HG03460 (cell line): ENCODE results near the gene WNT9B.
"Not testable (repeated sequence)": the region's sequence is repeated elsewhere in the genome, so short reads cannot be mapped to it uniquely, and the experiment has no call there.

ENCODE experiments used
- ATAC-seq: cut with Tn5 transposase; IDR thresholded peaks from one replicate; pipeline ENCODE4 v1.9.1; 2021; ENCODE audit not compliant: unreplicated experiment

Gene WNT9B

DNA sequence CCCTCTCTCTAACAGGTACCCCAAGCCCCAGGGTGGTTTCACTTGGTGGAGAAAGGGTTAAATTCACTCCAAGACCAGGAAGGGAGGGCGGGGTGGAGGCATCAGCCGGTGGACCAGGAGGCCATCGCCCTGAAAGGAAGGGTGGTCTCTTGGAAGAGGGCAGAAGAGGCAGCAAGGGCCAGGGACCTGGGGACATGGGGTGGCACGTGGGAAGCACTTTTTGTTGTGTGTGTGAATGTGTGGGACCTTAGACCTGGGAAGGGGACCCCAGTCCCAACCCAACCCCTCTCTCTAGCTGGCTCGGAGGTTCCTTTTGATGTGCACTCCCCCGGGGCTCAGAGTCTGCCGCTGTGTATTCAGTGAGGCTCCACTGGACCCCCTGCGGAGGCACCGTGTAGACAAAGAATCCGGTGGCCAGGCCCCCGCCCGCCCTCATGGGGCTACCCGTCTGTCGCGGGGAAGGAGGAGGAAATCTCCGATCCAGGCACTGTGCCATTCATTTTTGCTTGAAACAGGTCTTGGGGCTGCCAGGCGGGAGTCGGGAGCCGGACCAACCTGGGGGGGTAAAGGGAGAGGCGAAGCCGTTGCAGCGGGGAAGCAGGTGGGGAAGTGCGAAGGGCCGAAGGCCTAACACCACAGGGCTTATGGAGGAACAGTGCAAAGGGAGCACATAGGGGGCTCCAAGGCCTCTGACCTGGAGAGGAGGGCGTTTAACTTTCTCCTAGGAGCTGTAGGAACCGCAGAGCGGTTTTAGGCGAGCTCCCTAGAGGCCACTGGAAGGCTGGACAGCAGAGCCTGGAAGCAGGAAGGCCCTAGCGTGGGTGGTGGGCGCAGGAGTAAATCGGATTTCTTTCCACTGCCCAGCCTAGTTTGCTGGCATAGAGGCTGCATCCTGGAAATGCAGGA lies 29.6 kb upstream of the WNT9B start:
- no peak for ATAC-seq

DNA sequence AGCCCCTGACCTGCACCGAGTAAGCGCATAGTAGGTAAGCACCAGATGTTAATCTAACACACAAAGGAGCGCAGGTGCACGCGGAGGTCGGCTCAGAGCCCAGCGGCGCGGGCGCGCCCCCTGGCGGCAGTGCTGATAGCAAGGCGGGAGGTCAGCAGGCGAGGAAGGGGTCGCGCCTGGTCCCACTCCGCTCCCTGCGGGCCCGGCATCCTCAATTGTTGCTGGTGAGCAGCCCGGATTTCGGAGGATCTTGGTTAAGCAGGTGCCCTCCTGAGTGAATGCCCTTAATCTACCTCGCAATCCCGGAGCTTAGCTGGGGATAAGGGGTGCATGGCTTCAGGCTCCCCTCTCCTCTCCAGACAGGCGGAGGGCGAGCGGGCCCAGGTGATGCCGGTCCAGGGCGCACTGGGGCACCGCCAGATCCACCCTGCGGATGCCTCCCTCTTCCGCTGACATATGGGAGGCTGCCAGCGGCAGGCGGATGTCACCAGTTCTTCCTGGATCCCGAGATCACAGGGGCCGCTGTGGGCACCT lies 28.9 kb upstream of the WNT9B start:
- no peak for ATAC-seq

DNA sequence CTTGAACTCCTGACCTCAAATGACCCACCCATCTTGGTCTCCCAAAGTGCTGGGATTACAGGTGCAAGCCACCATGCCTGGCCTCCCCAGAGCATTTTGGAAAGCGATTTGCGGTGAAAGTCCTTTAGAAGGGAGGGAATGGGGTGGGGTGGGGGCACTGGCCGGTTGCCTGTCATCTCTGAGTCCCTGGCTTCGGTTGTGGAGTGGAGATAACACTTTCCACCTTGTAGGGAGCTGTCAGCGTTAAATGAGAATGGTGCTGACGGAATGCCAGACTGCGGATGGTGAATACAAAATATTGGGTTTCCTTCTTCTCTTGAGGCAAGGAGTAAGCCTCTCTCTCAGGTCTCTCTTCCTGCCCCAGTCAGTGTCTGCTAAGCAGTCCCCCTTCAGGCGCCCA lies 27.7 kb upstream of the WNT9B start:
- ATAC-seq, result no peak

DNA sequence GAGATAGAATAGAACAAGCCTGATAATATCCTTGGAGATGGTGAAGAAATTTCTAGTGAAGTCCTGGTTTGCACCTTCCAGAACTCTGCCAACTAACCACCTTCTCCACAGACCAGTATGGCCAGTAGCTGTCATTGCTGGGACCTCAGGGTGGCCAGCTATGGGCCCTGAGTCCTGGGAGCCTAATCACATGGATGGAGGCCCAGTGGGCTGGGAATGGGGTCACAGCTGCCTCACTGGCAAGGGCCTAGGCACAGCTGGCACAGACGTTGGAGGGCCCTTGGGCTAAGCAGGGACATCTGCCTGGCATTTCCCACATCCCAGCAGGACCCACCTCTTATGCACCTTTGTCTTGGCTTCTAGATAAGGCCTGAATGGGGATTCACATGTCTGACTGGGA lies 25.3 kb upstream of the WNT9B start:
- ATAC-seq, result no peak

DNA sequence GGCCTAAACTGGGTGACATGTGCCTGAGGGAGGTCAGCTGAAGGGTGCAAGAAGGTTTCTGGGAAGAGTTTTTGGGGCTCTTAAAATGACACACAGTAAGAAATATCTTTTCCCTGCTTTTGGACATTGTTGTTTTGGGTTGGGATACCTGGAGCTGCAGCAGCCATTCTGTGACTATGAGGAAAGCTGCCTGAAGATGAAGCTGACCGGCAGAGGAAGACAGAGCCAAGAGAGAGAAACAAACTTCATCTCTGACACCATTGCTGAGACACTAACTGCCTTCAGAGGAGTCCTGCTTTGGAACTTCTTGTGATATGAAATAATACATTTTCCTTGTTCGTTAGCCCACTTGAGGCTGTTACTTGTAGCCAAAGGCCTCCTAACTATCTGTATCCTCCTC lies 24.1 kb upstream of the WNT9B start:
- no peak for ATAC-seq

DNA sequence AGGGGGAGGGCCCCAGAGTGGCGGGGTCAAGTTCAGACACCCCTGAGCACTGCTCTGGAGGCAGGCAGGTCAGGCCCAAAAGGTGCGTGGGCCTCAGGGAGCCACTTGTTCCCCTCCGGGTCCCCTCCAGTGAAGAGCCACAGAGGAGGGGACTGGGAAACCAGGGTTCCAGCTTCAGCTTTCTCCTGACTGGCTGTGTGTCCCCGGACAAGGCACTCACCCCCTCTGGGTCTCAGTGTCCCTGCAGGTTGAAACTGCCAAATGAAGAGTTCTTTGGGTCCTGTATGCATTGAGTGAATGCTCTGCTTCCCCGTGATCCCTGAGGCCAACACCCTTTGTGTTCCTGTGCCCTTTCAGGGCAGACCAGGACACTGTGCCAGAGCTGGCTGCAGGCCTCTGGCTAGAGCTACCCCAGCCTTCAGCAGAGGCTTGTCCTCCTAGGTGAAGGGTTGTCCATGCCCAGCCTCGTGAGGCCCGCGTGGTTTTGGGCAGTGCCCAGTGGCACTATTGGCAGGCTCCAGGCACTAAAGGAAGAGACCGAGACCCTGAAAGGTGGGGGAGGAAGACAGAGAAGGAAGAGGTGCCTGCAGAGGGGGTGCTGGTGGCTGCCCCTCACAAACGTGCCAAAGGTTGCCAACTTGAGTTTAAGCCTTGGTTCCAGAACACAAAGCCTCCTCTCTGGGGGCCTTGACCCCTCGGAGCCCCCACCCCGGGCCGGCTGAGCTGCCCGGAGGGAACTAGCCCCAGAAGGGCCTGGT lies 19.6 kb upstream of the WNT9B start:
- ATAC-seq, result no peak

DNA sequence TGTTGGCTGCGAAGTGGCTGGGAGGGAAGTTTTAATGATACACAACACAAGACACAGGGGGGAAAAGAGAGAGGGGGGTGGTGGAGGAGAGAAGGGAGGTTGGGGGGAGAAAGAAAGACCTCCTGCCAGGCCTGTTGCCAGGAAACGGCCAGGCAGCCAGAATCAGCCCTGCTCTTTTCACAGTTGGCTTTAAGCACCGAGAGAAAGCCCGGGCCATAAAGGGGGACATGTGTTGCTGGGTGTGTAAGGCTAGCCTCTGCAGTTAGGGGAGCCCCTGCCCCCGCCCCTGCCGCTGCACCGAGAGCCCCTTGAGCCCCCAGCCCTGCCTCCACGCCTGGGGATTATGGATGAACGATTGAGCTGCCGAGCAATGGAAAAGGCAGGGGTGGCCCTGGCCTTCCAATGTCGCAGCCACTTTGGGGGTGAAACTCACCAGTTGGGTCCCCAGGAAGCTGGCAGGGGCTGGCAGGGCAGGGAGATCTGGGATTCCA lies 19.0 kb upstream of the WNT9B start:
- no peak for ATAC-seq

DNA sequence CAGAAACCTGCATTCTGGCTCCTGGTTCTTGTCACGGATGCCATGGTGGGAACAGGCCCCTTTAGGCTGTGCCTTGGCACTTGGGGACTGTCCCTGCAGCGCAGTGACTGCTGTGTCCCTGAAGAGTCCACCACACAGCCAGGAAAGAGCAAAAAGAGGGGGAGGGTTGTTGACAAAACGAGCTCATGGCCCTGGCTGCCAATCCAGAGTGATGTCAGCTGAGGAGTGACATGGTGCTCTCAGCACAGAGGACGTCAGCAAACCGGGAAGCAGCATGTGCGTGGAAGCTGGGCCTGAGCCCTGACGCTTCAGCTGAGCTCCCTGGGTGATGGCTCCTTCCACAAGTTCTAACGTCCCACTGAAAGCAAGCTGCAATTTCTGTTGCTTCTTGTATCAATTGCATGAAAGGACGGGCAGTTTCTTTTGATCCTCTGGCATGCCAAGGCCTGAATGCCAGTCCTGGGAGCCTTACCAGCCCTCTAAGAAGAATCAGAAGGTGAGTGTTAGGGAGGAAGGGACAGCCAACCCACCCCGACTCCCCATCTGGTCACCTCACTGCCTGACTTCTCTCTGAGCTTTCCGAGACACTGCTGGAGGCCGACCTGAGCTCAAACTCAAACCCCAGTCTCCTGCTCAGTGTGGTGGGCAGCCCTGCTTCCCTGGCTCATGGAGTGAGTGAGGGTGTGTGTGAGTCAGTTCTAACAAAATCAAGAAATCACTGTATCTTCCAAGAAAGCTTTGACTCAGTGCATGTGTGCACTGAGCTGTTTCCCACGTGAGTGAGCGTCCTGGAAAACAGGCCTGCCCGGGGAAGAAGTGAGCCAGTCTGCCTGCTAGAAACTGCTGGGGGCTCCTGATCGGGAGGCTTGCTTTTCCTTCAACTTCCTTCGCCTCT lies 18.2 kb upstream of the WNT9B start:
- ATAC-seq, result no peak

DNA sequence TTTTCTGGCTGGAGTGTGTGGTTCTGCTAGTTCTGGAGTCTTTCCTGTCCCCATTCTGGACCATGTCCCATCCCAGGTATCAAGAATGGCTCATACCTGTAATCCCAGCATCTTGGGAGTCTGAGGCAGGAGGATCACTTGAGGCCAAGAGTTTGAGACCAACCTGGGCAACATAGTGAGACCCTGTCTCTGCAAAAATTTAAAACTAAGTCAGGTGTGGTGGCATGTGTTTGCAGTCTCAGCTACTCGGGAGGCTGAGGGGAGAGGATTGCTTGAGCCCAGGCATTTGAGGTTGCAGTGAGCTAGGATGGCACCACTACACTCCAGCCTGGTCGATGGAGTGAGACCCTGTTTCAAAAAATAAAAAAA lies 17.6 kb upstream of the WNT9B start:
- ATAC-seq, result no peak

DNA sequence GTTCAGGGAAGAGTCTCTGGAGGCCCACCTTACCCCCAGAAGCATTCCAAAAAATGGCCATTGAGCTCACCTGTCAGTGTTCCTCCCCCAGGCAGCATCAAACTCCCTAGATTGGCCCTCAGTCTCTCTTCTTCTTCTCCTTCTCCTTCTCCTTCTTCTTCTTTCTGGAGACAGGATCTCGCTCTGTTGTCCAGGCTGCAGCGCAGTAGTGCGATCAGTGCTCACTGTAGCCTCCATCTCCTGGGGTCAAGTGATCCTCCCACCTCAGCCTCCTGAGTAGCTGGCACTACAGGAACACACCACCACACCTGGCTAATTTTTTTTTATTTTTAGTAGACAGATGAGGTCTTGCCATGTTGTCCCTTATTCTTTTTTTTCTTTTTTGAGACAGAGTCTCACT lies 16.5 kb upstream of the WNT9B start:
- ATAC-seq, result no peak

DNA sequence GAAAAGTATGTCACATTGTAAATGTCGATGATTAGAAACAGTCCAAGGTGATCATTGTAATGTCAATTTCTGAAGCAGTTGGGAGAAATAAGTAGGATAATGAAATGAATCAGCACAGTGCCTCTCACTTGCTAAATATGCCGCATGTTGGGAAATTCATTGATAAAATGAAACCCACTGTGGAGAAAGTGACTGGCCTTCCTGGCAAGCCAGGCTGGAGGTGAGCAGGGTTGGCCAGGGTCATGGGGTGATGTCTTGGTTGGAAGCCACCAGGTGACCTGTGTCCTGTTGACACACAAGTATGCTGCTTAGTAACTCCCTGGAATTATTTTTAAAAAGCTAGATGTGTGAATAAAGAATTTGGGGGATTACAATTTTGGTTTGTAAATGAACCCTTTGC lies 14.9 kb upstream of the WNT9B start:
- ATAC-seq, result no peak

DNA sequence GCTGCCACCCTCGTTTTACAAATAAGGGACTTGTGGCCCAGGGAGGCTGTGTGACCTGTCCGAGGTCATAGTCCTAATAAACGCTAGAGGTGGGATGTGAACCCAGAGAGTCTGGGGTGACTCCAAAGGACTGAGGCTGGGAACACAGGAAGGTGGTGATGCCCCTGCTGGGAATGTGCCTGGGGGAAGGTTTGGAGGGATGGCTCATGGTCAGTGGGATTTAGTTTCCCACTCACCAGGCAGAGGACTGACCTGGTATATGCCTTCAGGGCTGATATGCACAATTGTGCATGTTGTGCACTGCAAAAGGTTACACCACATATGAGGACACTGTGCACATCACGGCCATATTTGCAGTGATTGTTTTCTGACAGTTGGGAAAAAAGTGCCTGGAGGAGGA lies 13.9 kb upstream of the WNT9B start:
- no peak for ATAC-seq

DNA sequence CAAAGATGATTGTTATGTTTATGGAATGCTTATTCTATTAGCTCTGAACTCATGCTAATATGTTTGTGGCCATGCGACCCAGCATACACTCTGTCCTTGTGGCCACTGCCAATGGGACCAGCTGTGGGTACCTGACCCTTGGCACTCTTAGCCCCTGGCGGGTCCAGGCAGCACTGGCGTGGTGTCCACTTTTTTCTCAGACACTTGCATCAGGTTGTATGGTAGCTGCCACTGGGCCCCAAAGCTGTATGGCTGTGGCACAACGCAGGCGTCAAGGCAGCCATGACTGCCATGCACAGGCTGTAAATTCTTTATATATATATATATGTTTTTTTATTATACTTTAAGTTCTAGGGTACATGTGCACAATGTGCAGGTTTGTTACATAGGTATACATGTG lies 12.2 kb upstream of the WNT9B start:
- no peak for ATAC-seq

DNA sequence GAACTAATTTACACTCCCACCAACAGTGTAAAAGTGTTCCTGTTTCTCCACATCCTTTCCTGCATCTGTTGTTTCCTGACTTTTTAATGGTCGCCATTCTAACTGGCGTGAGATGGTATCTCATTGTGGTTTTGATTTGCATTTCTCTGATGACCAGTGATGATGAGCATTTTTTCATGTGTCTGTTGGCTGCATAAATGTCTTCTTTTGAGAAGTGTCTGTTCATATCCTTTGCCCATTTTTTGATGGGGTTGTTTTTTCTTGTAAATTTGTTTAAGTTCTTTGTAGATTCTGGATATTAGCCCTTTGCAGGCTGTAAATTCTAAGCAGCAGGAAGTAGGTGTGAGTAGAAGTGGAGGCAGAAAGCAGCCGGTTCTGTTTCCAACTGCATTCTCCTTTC lies 10.8 kb upstream of the WNT9B start:
- ATAC-seq, result not testable (repeated sequence)

DNA sequence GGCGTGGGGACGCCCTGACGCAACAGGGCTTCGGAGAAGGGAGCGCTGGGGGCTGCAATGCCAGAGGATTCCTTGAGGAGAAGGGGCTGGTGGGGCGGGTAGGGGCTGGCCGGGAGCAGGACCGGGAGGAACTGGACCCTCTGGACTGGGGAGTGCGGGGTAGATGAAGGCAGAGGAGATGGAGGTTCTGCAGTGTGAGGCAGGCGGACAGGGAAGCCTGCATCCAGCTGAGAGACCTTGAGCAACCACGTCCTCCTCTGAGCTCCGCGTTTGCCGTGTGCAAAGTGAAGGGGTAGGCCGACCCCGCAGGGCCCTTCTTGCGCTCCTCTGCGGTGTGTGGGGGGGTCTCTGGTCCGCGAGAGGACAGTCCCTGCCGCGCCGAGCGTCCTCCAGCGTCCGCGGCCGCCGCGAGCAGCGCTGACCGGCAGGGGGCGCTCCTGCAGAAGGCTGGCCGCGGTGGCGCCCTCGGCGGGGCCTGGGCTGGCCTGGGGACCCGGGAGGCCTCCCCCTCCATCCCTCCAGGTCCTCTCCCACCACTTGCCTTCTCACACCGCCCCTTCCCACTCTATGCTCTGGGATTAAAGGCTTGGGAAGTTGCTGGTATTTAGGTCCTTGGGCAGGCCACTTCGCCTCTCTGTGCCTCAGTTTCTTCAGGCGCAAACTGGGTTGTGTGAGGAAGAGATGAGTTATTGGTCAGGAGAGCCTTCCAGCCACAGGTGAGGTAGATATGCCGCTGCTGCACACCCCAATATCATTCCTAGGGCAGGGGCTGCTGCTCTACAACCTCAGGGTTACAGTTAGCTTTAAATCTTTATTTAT lies 9.6 kb upstream of the WNT9B start:
- ATAC-seq, result no peak

DNA sequence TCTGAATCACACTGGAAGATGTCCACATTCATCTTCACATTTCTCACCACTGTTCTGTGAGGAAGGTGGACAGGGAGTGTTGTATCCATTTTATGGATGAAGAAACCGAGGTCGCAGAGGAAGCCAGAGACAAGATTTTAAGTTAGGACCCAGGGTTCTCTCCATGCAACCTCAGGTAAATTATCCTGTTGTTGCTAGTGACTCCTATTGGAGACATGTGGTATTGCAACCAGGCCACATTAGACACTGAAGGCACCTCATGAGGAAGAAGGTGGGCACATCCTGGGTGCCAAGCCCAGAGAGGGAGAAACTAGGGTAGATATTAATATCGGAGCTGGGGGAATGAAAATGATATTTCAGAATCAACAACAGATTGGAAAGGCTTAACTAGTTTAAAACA lies 8.5 kb upstream of the WNT9B start:
- no peak for ATAC-seq

DNA sequence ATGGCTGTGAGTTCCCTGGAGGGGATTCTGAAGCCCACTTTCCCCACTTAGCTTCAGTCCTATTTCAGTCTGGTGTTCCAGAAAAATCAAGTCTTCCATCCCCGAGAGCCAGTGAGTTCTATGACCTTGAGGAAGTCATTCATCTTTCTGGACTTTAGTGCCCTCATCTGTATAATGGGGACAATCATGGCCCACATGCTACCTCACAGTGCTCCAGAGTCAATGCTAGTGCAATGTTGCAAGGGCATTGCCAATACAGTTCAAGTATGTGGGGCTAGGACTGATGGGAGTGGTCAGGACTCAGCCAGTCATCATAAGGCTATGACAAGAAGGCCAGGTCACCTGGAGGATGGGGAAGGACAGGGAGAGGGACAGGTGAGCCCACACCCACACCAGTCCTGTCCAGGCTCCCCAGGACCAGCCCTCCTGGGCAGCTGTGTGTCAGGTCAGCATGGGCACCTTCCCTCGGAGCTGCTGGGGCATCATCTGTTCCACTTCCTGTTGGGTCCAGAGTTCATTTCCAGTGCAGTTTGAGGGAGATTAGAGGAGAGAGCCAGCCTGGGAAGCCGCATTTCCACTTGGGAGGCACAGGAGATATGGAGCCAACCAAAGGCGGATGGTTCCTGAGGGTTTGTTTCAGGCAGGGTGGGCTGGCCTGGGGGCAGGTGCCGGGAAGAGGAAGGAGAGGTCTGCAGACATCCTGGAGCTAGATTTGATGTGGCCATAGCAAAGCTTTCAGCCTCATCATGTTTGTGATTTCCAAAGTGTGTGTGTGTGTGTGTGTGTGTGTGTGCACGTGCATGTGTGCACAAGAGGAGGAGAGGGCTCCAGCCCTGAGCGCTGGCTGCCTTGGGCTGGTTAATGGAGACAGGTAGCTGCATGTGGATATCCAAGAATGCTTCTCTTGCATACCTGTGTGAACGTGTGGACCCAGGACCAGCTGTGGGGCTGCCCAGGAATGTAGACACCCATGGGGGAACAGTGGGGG lies 3.9 kb upstream of the WNT9B start:
- ATAC-seq, result no peak

DNA sequence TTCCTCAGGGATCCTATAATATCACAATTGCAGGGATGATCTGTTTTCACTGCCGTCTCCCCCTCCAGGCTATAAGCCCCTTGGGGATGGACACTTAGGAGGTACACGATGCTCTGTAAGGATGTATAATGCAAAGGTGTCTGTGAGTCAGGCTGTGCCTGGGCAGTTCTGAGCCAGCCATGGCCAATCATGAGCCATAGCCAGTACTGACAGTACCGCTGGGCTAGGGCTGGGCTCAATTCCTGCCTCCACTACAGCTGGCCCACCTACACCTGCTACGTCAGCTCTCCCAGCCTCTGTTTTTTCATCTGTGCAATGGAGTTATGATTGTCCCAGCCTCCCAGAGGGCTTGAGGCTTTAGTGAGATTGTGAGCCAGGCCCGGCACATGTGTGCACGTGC lies 2.8 kb upstream of the WNT9B start:
- no peak for ATAC-seq

DNA sequence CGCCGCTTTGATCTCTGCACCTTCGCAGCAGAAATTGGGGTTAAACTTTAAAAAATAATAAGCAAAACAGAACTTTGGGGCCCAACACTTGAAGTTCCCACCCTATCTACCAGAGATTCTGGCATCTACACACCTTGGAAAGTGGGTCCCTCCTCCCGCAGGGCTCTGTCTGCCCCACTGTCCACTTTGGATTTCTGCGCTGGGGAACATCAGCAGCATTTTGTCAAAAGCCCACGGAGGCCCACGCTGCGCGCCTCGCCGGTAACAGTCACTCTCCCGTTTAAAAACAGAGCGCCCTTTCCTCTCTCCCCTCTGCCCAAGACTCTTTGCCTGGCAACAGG lies 725 bp upstream of the WNT9B start:
- no peak for ATAC-seq
